Stimulated activated CD4-positive, alpha-beta T cell treated with anti-CD3 and anti-CD28 coated beads, Interleukin-4, amount 100 ng/mL, for 4 hours (primary cell): Measurements from ENCODE around the gene GPR119.
"Not testable (repeated sequence)": the region's sequence is repeated elsewhere in the genome, so short reads cannot be mapped to it uniquely, and the experiment has no call there.

Experiments used
- DNase-seq, 2 experiments: peaks; one replicate each; pipeline ENCODE4 v3.0.0-alpha.2; 2020

Gene GPR119

GRCh38 chrX:130338869-130339268 is 46.6 kb downstream of the GPR119 start:
- not testable (repeated sequence) for DNase-seq

DNA sequence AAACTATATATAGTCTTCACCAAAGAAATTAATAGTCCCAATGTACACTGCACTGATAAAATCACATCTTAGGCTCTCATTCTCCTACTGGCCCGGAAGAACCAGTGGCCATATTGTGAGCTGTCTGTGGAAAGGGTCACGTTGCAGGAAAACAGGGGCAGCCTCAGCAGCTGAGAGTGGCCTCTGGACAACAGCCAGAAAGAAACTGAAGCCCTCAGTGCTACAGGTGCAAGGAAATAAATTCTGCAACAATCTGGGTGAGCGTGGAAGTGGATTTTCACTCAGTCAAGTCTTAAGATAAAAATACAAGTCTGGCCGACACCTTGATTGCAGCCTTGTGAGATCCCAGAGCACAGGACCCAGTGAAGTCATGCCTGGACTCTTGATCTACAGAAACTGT is 48.9 kb downstream of the GPR119 start:
- DNase-seq, result no peak
